Activated CD8-positive, alpha-beta T cell treated with anti-CD3 and anti-CD28 coated beads, Interleukin-2, amount 10 ng/mL, durations not matched to agents 7 days and 5 days (primary cell): ENCODE measurements around the gene MAPK8IP3. TPM values are rescaled to one million over a fixed set of nuclear protein-coding genes. Genes with fewer than 3 reads are reported as not detected.

ENCODE experiments used
- ATAC-seq: fragments of 150-1000 bp; cut with Tn5 transposase; one replicate; pipeline ENCODE4 v1.10.0; 2021; ENCODE audit warnings: moderate library complexity
- CTCF ChIA-PET: fragments of 350-600 bp; sonication (Branson Sonifier 250); formaldehyde crosslinking; loops from one replicate; lab custom pipeline; 2021; ENCODE audit warnings: antibody characterized with exemption; lab: Charles Lee
- POLR2A ChIA-PET: fragments of 350-600 bp; sonication (Branson Sonifier 250); formaldehyde crosslinking; loops from one replicate; lab custom pipeline; 2021; ENCODE audit warnings: antibody characterized with exemption; lab: Charles Lee
- DNase-seq: peaks from one replicate; pipeline ENCODE4 v3.0.0-alpha.2; 2020
- H3K27ac Mint-ChIP-seq: one replicate; pipeline ENCODE4 v1.8.0; 2021; ENCODE audit warnings: mild to moderate bottlenecking, mixed read lengths
- H3K27me3 Mint-ChIP-seq: one replicate; pipeline ENCODE4 v1.8.0; 2021; ENCODE audit warnings: low read depth, mixed read lengths
- H3K36me3 Mint-ChIP-seq: one replicate; pipeline ENCODE4 v1.8.0; 2021; ENCODE audit warnings: low read depth, mixed read lengths
- H3K4me1 Mint-ChIP-seq: one replicate; pipeline ENCODE4 v1.8.0; 2021; ENCODE audit warnings: low read depth, mixed read lengths
- H3K4me3 Mint-ChIP-seq: one replicate; pipeline ENCODE4 v1.8.0; 2021; ENCODE audit warnings: mild to moderate bottlenecking, mixed read lengths
- H3K9me3 Mint-ChIP-seq: one replicate; pipeline ENCODE4 v1.8.0; 2022; ENCODE audit warnings: mixed read lengths; ENCODE audit not compliant: insufficient read depth
- total RNA-seq, 2 experiments: library from RNA; stranded (reverse); gene quantifications; one replicate each; pipeline ENCODE4 v1.2.3, GENCODE V29; 2021

MAPK8IP3 gene
- total RNA-seq, 2 experiments from 2014 or later: 75.9 to 82.7 TPM

DNA sequence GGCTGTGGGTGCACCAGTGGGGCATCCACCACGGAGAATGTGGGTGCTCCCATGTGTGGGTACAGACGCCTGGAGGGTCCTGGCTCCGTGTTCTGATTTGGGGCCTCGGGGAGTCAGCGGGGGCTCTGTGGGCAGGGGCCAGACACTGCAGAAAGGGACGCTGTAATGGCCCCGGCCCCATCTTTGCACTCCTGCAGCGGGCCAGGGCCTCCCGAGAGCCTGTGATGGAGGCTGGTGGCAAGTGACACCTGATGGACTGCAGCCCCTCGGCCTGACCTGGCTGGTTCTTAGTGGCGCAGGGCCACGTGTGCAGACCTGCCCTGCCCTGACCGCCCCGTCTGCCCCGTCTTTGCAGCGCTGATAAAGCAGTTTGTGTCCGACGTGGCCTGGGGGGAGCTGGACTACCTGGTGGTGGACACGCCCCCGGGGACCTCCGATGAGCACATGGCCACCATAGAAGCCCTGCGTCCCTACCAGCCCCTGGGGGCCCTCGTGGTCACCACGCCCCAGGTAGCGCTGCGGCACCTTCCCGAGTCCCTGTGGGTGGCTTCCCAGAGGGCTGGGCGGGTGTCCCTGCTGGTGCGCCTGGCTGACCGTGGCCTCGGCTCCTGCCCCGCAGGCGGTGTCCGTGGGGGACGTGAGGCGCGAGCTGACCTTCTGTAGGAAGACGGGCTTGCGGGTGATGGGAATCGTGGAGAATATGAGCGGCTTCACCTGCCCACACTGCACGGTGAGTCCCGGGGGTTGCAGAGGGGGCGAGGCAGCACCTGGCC, 81.5 kb downstream of the MAPK8IP3 start:
- H3K4me3 Mint-ChIP-seq: no peak overlapping the region
- no peaks in the 10 kb centered on the region for H3K9me3 Mint-ChIP-seq
- peaks cover 16% of the 10 kb centered on the region for H3K4me1 Mint-ChIP-seq
- H3K27me3 Mint-ChIP-seq: no peaks in the 10 kb centered on the region
- ATAC-seq (no peak), DNase-seq (no peak)
- peaks cover 12% of the 10 kb centered on the region for H3K36me3 Mint-ChIP-seq
- ChIA-PET POLR2A (no interaction called here), CTCF (no interaction called here)
- H3K27ac Mint-ChIP-seq: no peak overlapping the region

DNA sequence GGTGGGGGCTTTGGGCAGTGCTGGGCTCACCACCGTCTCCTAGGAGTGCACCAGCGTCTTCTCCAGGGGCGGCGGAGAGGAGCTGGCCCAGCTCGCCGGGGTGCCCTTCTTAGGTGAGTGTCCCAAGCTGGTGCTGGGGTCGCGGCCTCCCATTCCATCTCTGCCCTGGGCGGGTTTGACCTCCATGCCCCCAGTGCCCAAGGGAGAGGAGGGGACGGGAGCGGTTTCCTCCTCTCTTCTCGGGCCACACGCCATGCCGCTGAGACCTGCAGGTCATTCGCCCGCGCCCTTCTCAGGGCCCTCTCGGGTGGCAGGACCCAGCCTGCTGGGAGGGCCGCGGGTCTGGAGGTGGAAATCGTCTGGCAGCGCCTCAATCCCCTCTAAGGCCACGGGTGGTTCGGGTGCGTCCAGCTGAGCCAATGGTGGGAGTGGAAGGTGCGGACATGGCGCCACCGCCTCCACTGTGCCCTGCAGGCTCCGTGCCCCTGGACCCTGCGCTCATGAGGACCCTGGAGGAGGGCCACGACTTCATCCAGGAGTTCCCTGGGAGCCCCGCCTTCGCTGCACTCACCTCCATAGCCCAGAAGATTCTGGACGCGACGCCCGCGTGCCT, 82.2 kb downstream of the MAPK8IP3 start:
- Mint-ChIP-seq H3K27me3 (no peaks in the 10 kb centered on the region), H3K4me3 (no peak overlapping the region), H3K4me1 (peaks cover 16% of the 10 kb centered on the region), H3K9me3 (no peaks in the 10 kb centered on the region), H3K36me3 (peaks cover 11% of the 10 kb centered on the region), H3K27ac (no peak overlapping the region)
- CTCF ChIA-PET: no interaction called here
- POLR2A ChIA-PET: no interaction called here
- DNase-seq (no peak), ATAC-seq (no peak)

DNA sequence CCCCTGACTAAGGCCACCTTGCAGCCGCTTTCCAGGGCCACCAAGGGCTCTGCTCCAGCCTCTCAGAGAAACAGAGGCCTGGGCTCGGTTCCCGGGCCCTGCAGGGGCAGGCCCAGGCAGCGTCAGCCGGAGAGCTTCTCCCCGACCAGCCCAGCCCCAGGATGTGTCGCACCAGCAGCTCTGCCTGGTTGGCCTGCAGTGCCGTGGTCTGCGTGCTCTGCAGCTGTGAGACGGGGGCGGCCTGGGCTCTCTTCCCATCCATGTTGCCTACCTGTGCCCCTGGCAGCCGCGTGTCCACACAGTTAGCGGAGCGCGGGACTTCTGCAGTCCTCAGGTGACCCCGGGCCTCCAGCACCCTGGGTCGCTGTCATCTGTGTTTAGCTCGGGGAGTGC, 82.7 kb downstream of the MAPK8IP3 start:
- ATAC-seq (no peak), DNase-seq (no peak)
- ChIA-PET CTCF (no interaction called here), POLR2A (interaction anchor here (0.5 kb wide), 1 partner anchor 1134 kb away, joined by 3 read pairs; no protein-coding TSS in a partner anchor)
- H3K4me1 Mint-ChIP-seq: peaks cover 11% of the 10 kb centered on the region
- no peaks in the 10 kb centered on the region for H3K9me3 Mint-ChIP-seq
- H3K4me3 Mint-ChIP-seq: no peak overlapping the region
- peaks cover 8% of the 10 kb centered on the region for H3K36me3 Mint-ChIP-seq
- H3K27ac Mint-ChIP-seq: no peak overlapping the region
- no peaks in the 10 kb centered on the region for H3K27me3 Mint-ChIP-seq

DNA sequence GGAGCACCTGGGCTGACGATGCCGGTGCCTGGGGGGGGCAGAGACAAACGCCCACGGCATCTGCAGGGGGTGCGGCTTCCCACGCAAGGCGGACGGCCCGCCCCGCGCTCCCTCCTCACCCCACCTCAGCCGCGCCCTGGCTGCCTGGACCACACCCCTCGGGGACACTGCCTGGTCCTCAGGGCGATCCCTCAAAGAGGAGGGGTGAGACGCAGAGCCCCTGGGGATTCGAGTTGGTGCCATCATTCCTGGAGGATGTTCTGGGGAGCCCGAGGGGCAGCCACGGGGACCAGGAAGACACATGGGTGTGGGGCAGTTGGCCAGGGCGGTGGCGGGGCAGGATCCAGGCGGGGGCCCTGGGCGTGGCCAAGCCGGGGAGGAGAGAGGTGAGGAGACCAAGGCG, 83.6 kb downstream of the MAPK8IP3 start:
- no peak for ATAC-seq
- Mint-ChIP-seq H3K4me1 (peaks cover 5% of the 10 kb centered on the region), H3K27ac (no peak overlapping the region), H3K9me3 (no peaks in the 10 kb centered on the region), H3K36me3 (peaks cover 8% of the 10 kb centered on the region), H3K27me3 (no peaks in the 10 kb centered on the region), H3K4me3 (no peak overlapping the region)
- POLR2A ChIA-PET: no interaction called here
- DNase-seq: no peak
- CTCF ChIA-PET: no interaction called here

DNA sequence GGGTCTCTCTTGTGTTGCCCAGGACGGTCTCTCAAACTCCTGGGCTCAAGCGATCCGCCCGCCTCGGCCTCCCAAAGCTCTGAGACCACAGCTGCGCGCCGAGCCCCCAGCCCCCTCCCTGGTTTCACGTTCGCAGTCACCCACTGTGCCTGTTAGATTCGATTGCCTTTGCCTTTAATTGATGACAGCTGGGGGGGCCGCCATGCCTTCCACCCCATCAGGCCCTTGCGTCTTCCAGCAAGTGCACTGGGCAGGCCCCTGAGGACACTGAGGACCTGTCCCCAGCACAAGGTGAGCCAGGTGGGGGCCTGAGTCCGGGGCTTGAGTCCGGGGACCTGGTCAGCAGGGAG, 84.2 kb downstream of the MAPK8IP3 start:
- DNase-seq (no peak), ATAC-seq (no peak)
- H3K4me1 Mint-ChIP-seq: peaks cover 2% of the 10 kb centered on the region
- CTCF ChIA-PET: no interaction called here
- no peaks in the 10 kb centered on the region for H3K9me3 Mint-ChIP-seq
- no peaks in the 10 kb centered on the region for H3K27me3 Mint-ChIP-seq
- POLR2A ChIA-PET: no interaction called here
- H3K36me3 Mint-ChIP-seq: peaks cover 6% of the 10 kb centered on the region
- no peak overlapping the region for H3K4me3 Mint-ChIP-seq
- H3K27ac Mint-ChIP-seq: no peak overlapping the region

DNA sequence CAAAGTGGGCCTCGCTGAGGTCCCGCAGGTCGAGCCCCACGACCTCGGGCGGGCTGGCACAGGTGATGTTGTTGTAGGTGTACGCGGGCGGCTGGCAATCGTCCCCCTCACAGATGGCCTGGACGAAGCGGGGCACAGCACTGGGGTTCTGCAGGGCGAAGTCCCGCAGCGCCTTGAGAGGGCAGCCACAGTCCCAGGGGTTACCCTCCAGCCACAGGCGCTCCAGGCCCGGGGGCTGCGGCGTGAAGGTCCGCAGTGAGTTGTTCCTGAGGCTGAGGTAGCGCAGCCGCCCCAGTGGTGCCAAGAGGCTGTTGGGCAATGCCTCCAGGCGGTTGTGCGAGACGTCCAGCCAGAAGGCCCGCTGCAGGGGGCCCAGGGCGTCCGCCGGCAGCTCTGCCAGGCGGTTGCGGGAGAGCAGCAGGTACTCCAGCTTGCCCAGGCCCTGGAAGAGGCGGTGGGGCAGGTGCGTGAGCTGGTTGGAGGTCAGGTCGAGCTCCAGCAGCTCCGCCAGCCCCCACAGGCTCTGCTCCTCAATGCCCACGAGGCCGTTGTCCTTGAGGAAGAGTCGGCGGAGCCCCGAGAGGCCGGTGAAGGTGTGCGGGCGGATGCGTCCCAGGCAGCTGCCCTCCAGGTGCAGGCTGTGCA, 84.7 kb downstream of the MAPK8IP3 start:
- ATAC-seq: no peak
- ChIA-PET CTCF (interaction anchor here (1.3 kb wide), 1 partner anchor 8 kb away, joined by 3 read pairs; the partner anchor contains the start of genes NUBP2 and SPSB3), POLR2A (no interaction called here)

DNA sequence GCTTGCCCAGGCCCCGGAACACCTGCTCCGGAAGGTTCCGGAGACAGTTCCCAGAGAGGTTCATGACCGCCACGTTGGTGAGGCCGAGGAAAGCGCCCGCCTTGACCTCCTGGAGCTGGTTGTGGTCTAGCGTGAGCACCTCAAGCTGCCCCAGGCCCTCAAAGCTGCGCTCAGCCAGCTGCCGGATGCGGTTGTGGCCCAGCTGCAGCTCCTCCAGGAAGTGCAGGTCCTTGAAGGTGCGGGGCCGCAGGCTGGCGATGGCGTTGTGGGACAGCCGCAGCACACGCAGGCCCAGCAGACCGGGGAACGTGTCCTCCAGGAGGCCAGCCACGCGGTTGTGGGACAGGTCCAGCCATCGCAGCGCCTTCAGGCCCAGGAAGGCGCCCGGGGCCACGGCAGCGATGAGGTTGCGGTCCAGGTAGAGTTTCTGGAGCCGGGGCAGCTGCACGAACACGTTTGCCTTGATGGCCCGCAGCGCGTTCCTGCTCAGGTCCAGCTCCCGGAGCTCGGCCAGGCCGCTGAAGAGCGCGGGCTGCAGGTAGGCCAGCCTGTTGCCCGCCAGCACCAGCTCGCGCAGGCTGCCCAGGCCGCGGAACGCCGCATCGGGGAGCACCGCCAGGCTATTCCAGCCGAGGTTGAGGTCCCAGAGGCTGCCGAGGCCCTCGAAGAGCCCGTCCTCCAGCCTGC, 85.4 kb downstream of the MAPK8IP3 start:
- ATAC-seq: no peak
- DNase-seq: no peak
- no peaks in the 10 kb centered on the region for H3K9me3 Mint-ChIP-seq
- H3K27ac Mint-ChIP-seq: no peak overlapping the region
- ChIA-PET CTCF (interaction anchor here (1.3 kb wide), 1 partner anchor 9 kb away, joined by 3 read pairs; the partner anchor contains the start of genes NUBP2 and SPSB3), POLR2A (no interaction called here)
- no peaks in the 10 kb centered on the region for H3K27me3 Mint-ChIP-seq
- H3K36me3 Mint-ChIP-seq: peaks cover 4% of the 10 kb centered on the region
- no peaks in the 10 kb centered on the region for H3K4me1 Mint-ChIP-seq
- H3K4me3 Mint-ChIP-seq: no peak overlapping the region

More for the DNA sequence above, 84.7 kb downstream of the MAPK8IP3 start:
- Mint-ChIP-seq H3K4me3 (no peak overlapping the region), H3K36me3 (peaks cover 4% of the 10 kb centered on the region), H3K27ac (no peak overlapping the region), H3K4me1 (no peaks in the 10 kb centered on the region), H3K27me3 (no peaks in the 10 kb centered on the region), H3K9me3 (no peaks in the 10 kb centered on the region)
- DNase-seq: no peak

DNA sequence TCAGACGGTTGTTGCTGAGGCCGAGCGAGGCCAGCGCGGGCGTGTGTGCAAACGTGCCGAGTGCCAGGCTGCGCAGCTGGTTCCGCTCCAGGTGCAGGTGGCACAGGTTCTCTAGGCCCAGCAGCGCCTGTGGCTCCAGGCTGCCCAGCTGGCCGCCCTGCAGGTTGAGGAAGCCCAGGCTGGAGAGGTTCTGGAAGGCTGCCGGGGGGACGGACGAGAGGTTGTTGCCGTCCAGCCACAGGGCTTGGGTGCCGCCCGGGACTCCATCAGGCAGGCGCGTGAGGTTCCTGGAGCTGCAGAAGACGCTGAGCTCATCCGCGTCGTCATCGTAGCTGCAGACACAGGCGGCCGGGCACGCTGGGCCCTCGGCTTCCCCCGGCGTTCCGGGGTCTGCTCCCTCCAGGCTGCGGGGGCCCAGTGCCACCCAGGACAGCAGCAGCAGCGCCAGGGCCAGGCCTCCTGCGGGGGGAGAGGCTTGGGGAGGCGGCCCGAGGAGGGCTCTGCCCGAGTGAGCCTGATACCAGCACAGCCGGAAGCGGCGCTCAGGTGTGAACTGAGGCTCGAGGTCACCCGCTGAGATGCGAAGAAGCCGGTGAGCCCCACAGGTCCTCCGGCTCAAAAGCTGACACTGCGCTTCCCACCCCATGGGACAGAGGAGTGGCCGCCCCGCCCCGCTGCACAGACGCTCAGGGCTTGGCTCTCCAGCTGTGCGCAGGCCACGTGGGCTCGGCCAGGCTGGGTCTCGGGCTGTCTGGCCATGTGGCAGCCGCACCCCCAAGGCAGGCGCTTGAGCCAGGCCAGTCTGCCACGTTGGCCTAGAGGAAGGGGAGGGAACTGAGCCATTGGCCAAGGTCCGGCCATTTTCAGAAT, 86.2 kb downstream of the MAPK8IP3 start:
- Mint-ChIP-seq H3K36me3 (peaks cover 5% of the 10 kb centered on the region), H3K27me3 (no peaks in the 10 kb centered on the region), H3K4me3 (no peak overlapping the region), H3K4me1 (no peaks in the 10 kb centered on the region), H3K27ac (no peak overlapping the region), H3K9me3 (peaks cover 4% of the 10 kb centered on the region)
- POLR2A ChIA-PET: no interaction called here
- no peak for ATAC-seq
- CTCF ChIA-PET: interaction anchor here (1.3 kb wide), 1 partner anchor 10 kb away, joined by 3 read pairs; the partner anchor contains the start of genes NUBP2 and SPSB3
- no peak for DNase-seq

DNA sequence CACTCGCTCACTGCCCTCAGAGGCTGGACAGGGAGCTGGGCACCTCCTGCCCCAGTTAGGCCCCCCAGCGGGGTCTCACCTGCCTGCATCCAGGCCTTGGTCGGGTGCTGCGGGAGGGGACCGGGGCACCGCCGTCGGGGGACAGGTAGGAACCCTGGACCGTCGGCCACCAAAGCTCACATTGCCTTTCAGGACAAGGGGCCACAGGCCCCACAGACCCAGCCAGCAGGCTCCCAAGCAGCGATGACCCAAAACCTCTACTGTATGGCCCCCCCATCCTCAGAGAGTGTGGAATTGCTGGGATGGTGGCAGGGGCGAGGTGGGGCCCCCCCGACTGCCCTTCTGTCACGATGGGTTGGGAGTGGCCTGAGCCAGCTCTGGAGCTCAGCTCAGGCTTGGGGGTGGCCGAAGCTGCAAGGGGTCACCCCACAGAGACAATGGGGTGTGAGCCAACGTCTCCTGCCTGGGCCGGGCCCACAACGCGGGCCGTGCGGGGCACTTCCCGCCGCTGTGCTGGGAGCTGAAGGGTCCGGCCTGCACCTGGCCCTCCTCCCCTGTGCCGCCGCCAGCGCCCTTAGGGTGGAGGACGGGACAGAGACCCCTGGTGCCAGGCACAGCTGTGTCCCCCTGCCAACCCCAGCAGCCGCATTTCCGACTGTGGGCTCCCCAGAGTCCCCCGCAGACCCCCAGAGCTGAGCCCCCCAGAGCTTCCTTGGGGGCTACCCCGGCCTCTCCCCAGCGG, 87.0 kb downstream of the MAPK8IP3 start:
- ChIA-PET CTCF (no interaction called here), POLR2A (no interaction called here)

DNA sequence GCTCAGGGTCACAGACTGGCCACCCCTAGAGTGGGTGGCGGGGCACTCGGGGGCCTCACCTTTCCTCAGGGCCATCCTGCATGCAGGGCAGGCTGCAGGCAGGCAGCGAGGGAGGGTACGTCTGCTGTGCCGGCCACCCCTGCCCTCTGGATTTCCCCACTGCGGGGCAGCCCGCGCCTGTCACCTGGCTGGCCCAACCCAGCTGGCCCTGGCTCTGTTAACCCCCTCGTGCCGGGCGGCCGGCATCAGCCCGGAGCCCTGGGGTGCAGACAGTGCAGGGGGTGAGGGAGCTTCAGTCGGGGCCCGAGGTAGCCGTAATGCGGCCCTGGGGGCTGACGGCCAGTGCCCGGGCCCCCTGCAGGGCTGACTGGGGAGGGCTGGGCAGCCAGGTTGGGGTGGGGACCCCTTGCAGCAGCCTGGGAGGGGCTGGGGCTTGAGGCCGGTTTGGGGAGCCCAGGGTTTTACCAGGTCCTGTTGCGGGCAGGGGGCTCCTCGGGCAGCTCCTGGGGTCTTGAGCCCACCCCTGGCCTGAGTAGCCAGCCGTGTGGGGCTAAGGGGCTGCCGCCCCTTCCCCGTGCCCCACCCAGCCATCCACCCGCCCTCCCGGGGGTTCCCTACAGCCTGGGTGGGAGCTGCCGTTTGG, 87.7 kb downstream of the MAPK8IP3 start, which contains the start of gene IGFALS:
TSS of gene IGFALS (minus strand) at position 128 of the 643 bp plus-strand sequence. CDS start at position 75, 53 bp downstream.
- H3K9me3 Mint-ChIP-seq: peaks cover 6% of the 10 kb centered on the region
- no peak within 1 kb of the TSS for H3K27ac Mint-ChIP-seq
- ChIA-PET CTCF (no interaction called here), POLR2A (no interaction called here)
- peaks cover 9% of the 10 kb centered on the region for H3K36me3 Mint-ChIP-seq
- ATAC-seq: no peak
- H3K4me1 Mint-ChIP-seq: no peaks in the 10 kb centered on the region
- no peak within 1 kb of the TSS for H3K4me3 Mint-ChIP-seq
- DNase-seq: no peak
- H3K27me3 Mint-ChIP-seq: no peaks in the 10 kb centered on the region

More for the DNA sequence above, 87.0 kb downstream of the MAPK8IP3 start:
- Mint-ChIP-seq H3K4me3 (no peak overlapping the region), H3K27me3 (no peaks in the 10 kb centered on the region), H3K4me1 (no peaks in the 10 kb centered on the region), H3K27ac (no peak overlapping the region), H3K36me3 (peaks cover 9% of the 10 kb centered on the region), H3K9me3 (peaks cover 6% of the 10 kb centered on the region)
- ATAC-seq (no peak), DNase-seq (no peak)
